Uterus (tissue), 4 donors: ENCODE data around the gene CBLL1. TPM values are rescaled to one million over a fixed set of nuclear protein-coding genes. Genes with fewer than 3 reads are reported as not detected.

Experiments used
- DNase-seq, 2 donors: peaks; one replicate each; pipeline ENCODE4 v3.0.0-alpha.2; 2019 to 2020
- H3K27ac ChIP-seq, 2 donors: fragments of 200-600 bp; sonication (generic); 1 replicate in 1 of 2; 2 replicates in 1 of 2; pipeline ENCODE4 v1.5.1; 2016 to 2018
- H3K27me3 ChIP-seq, 2 donors: fragments of 200-600 bp; sonication (generic); one replicate each; pipeline ENCODE4 v1.5.1; 2018 to 2019; ENCODE audit warnings: control low read depth in 1 of 2
- H3K36me3 ChIP-seq, 2 donors: fragments of 200-600 bp; sonication (generic); one replicate each; pipeline ENCODE4 v1.5.1; 2019; ENCODE audit warnings: control low read depth in 1 of 2
- H3K4me1 ChIP-seq, 2 donors: fragments of 200-600 bp; sonication (generic); one replicate each; pipeline ENCODE4 v1.5.1; 2018 to 2019; ENCODE audit warnings: control low read depth in 1 of 2
- H3K4me3 ChIP-seq, 2 donors: fragments of 200-600 bp; sonication (generic); 1 replicate in 1 of 2; 2 replicates in 1 of 2; pipeline ENCODE4 v1.5.1; 2018 to 2019; ENCODE audit warnings: mild to moderate bottlenecking in 1 of 2
- H3K9me3 ChIP-seq, 2 donors: fragments of 200-600 bp; sonication (generic); one replicate each; pipeline ENCODE4 v1.5.1; 2019; ENCODE audit warnings: control low read depth in 1 of 2
- CTCF ChIP-seq, 4 experiments: fragments of 200-600 bp in 2 of 4; fragments of 450-650 bp in 2 of 4; sonication (generic) in 2 of 4; IDR thresholded peaks; one replicate each; pipeline ENCODE4 v1.5.1; 2016 to 2019; ENCODE audit warnings: antibody characterized with exemption in 4 of 4, mild to moderate bottlenecking in 2 of 4, moderate library complexity in 1 of 4
- POLR2A ChIP-seq, 2 donors: fragments of 450-650 bp; IDR thresholded peaks; one replicate each; pipeline ENCODE4 v1.6.1; 2016; ENCODE audit warnings: antibody characterized with exemption in 2 of 2, mild to moderate bottlenecking in 1 of 2, moderate library complexity in 1 of 2
- intact Hi-C: fragments of 100-400 bp; cut with DNase I; formaldehyde crosslinking; loops from one replicate; pipeline ENCODE4 v1.15.1; 2023; ENCODE audit warnings: low total_unique reads
- total RNA-seq, 4 donors: library from RNA; depleted of rRNA in 3 of 4; stranded (reverse); fragments of >200 nt in 3 of 4; gene quantifications; one replicate each; pipeline versions ENCODE4 v1.1.0 to v1.2.4, GENCODE V29; 2014 to 2023
- donor health status: DM: yes; HTN: yes; CAD: no.

The CBLL1 gene
- total RNA-seq, 4 donors from 2014 or later = 22.3 to 54.1 (median 29.1) TPM

GRCh38 chr7:107700570-107700969 lies 43.4 kb upstream of the CBLL1 start:
- Histone ChIP-seq H3K27ac (no peak overlapping the region), H3K9me3 (no peaks in the 10 kb centered on the region), H3K27me3 (no peaks in the 10 kb centered on the region), H3K4me3 (no peak overlapping the region), H3K4me1 (no peaks in the 10 kb centered on the region), H3K36me3 (no peaks in the 10 kb centered on the region)
- intact Hi-C loops = no loop called here
- no peak for DNase-seq
- TF ChIP-seq CTCF (IDR thresholded peaks at IDR 0.05) (no peak), POLR2A (IDR thresholded peaks at IDR 0.05) (no peak)

GRCh38 chr7:107701191-107701590 lies 42.8 kb upstream of the CBLL1 start:
- DNase-seq = no peak
- intact Hi-C loops = no loop called here

GRCh38 chr7:107703219-107703618 lies 40.7 kb upstream of the CBLL1 start:
- no peaks in the 10 kb centered on the region for H3K36me3 ChIP-seq
- H3K27me3 ChIP-seq = no peaks in the 10 kb centered on the region
- H3K27ac ChIP-seq = no peak overlapping the region
- H3K9me3 ChIP-seq = no peaks in the 10 kb centered on the region
- TF ChIP-seq CTCF (IDR thresholded peaks at IDR 0.05) (no peak), POLR2A (IDR thresholded peaks at IDR 0.05) (no peak)
- H3K4me3 ChIP-seq = no peak overlapping the region
- intact Hi-C loops = no loop called here
- no peaks in the 10 kb centered on the region for H3K4me1 ChIP-seq
- no peak for DNase-seq

More at GRCh38 chr7:107701191-107701590, 42.8 kb upstream of the CBLL1 start:
- no peaks in the 10 kb centered on the region for H3K9me3 ChIP-seq
- no peak for TF ChIP-seq CTCF (IDR thresholded peaks at IDR 0.05)
- no peak for TF ChIP-seq POLR2A (IDR thresholded peaks at IDR 0.05)
- H3K27ac ChIP-seq = no peak overlapping the region
- no peaks in the 10 kb centered on the region for H3K36me3 ChIP-seq
- no peak overlapping the region for H3K4me3 ChIP-seq
- no peaks in the 10 kb centered on the region for H3K4me1 ChIP-seq
- no peaks in the 10 kb centered on the region for H3K27me3 ChIP-seq

GRCh38 chr7:107703872-107704271 lies 40.1 kb upstream of the CBLL1 start:
- Histone ChIP-seq H3K27me3 (no peaks in the 10 kb centered on the region), H3K4me3 (no peak overlapping the region), H3K4me1 (no peaks in the 10 kb centered on the region), H3K36me3 (no peaks in the 10 kb centered on the region), H3K27ac (no peak overlapping the region), H3K9me3 (no peaks in the 10 kb centered on the region)
- DNase-seq = no peak
- intact Hi-C loops = no loop called here
- TF ChIP-seq POLR2A (IDR thresholded peaks at IDR 0.05) (no peak), CTCF (IDR thresholded peaks at IDR 0.05) (no peak)

GRCh38 chr7:107708956-107709355 lies 35.0 kb upstream of the CBLL1 start:
- no peaks in the 10 kb centered on the region for H3K36me3 ChIP-seq
- H3K4me3 ChIP-seq = no peak overlapping the region
- no peaks in the 10 kb centered on the region for H3K27me3 ChIP-seq
- H3K27ac ChIP-seq = no peak overlapping the region
- intact Hi-C loops = no loop called here
- TF ChIP-seq CTCF (IDR thresholded peaks at IDR 0.05) (no peak), POLR2A (IDR thresholded peaks at IDR 0.05) (no peak)
- DNase-seq = no peak
- H3K4me1 ChIP-seq = no peaks in the 10 kb centered on the region
- H3K9me3 ChIP-seq = no peaks in the 10 kb centered on the region
